OCI-LY7 (cell line): ENCODE data around the gene HAND1. TPM values are rescaled to one million over a fixed set of nuclear protein-coding genes. Genes with fewer than 3 reads are reported as not detected.

Experiments used
- BruUV-seq: library from RNA; stranded (reverse); fragments of 400-500 nt; replicated peaks from 2 replicates; lab custom pipeline; 2021; lab: Mats Ljungman, UMichigan
- CTCF ChIA-PET: fragments of 300-600 bp; sonication (Branson Sonifier 250); formaldehyde crosslinking; loops from one replicate; lab custom pipeline; 2022; ENCODE audit warnings: antibody characterized with exemption; ENCODE audit not compliant: unreplicated experiment; lab: Charles Lee
- POLR2A ChIA-PET: fragments of 300-600 bp; sonication (Branson Sonifier 250); formaldehyde crosslinking; loops from one replicate; lab custom pipeline; 2022; ENCODE audit warnings: antibody characterized with exemption; lab: Charles Lee
- DNase-seq: peaks from one replicate; pipeline ENCODE4 v3.0.0-alpha.2; 2015; ENCODE audit warnings: low spot score
- H2AFZ ChIP-seq: fragments of 200-600 bp; sonication (generic), shearing (Covaris generic); 2 replicates; pipeline ENCODE4 v1.6.1; 2014; ENCODE audit warnings: mild to moderate bottlenecking, antibody characterized with exemption, low read length, moderate library complexity
- H3K27ac ChIP-seq: fragments of 200-600 bp; sonication (generic); 2 replicates; pipeline ENCODE4 v1.5.1; 2014; ENCODE audit warnings: mixed run types, low read depth, mild to moderate bottlenecking, moderate library complexity, low read length, inconsistent platforms; ENCODE audit not compliant: poor library complexity, severe bottlenecking
- H3K36me3 ChIP-seq: fragments of 200-600 bp; sonication (generic); 2 replicates; pipeline ENCODE4 v1.6.1; 2014; ENCODE audit warnings: mild to moderate bottlenecking, antibody characterized with exemption, low read length, moderate library complexity, mixed read lengths; ENCODE audit not compliant: insufficient read depth
- H3K4me1 ChIP-seq: fragments of 200-600 bp; sonication (generic); 2 replicates; pipeline ENCODE4 v1.5.1; 2014; ENCODE audit warnings: mild to moderate bottlenecking, low read length; ENCODE audit not compliant: insufficient read depth, poor library complexity, severe bottlenecking
- H3K4me2 ChIP-seq: fragments of 200-600 bp; sonication (generic); 2 replicates; pipeline ENCODE4 v1.6.1; 2014; ENCODE audit warnings: mild to moderate bottlenecking, low read length
- H3K4me3 ChIP-seq: fragments of 200-600 bp; sonication (generic); 2 replicates; pipeline ENCODE4 v1.5.1; 2014; ENCODE audit warnings: mild to moderate bottlenecking, low read depth, low read length; ENCODE audit not compliant: poor library complexity, severe bottlenecking
- H3K79me2 ChIP-seq: fragments of 200-600 bp; sonication (generic); 2 replicates; pipeline ENCODE4 v1.6.1; 2016; ENCODE audit warnings: low read depth, mild to moderate bottlenecking, low read length, moderate library complexity, mixed read lengths; ENCODE audit not compliant: insufficient read depth
- H3K9me2 ChIP-seq: fragments of 200-600 bp; sonication (generic); 2 replicates; pipeline ENCODE4 v1.6.1; 2016; ENCODE audit warnings: mild to moderate bottlenecking, low read length, mixed read lengths; ENCODE audit not compliant: insufficient read depth
- H3K9me3 ChIP-seq: fragments of 200-600 bp; sonication (generic); 2 replicates; pipeline ENCODE4 v1.6.1; 2014; ENCODE audit warnings: mild to moderate bottlenecking, mixed run types, low read length, mixed read lengths
- H4K20me1 ChIP-seq: fragments of 200-600 bp; sonication (generic); 2 replicates; pipeline ENCODE4 v1.6.1; 2014; ENCODE audit warnings: mild to moderate bottlenecking, antibody characterized with exemption, low read length, moderate library complexity, mixed read lengths; ENCODE audit not compliant: insufficient read depth
- EZH2phosphoT487 ChIP-seq: fragments of 200-600 bp; sonication (generic); IDR thresholded peaks from 2 replicates; pipeline ENCODE4 v1.6.1; 2018; ENCODE audit warnings: low read depth, borderline replicate concordance, mild to moderate bottlenecking, mixed run types, antibody characterized with exemption, low read length, moderate library complexity, mixed read lengths
- intact Hi-C: fragments of 100-400 bp; cut with micrococcal nuclease; formaldehyde crosslinking; loops from one replicate; pipeline ENCODE4 v1.10.0; 2022; ENCODE audit not compliant: unreplicated experiment
- total RNA-seq, 2 experiments: library from RNA; depleted of rRNA in 1 of 2; stranded (reverse); fragments of >200 nt in 1 of 2; shearing (Covaris generic) in 1 of 2; gene quantifications; 2 replicates each; pipeline ENCODE4 v1.2.3, GENCODE V29; 2014 to 2022
- TF ChIP-seq, protein P1 (sequence below): fragments of 200-600 bp; sonication (generic); conservative IDR thresholded peaks from 2 replicates; pipeline ENCODE4 v1.5.1; 2014; ENCODE audit warnings: mild to moderate bottlenecking, antibody characterized with exemption, low read length, moderate library complexity, mixed read lengths

HAND1 gene
- total RNA-seq, 2 experiments from 2014 or later = not detected

DNA sequence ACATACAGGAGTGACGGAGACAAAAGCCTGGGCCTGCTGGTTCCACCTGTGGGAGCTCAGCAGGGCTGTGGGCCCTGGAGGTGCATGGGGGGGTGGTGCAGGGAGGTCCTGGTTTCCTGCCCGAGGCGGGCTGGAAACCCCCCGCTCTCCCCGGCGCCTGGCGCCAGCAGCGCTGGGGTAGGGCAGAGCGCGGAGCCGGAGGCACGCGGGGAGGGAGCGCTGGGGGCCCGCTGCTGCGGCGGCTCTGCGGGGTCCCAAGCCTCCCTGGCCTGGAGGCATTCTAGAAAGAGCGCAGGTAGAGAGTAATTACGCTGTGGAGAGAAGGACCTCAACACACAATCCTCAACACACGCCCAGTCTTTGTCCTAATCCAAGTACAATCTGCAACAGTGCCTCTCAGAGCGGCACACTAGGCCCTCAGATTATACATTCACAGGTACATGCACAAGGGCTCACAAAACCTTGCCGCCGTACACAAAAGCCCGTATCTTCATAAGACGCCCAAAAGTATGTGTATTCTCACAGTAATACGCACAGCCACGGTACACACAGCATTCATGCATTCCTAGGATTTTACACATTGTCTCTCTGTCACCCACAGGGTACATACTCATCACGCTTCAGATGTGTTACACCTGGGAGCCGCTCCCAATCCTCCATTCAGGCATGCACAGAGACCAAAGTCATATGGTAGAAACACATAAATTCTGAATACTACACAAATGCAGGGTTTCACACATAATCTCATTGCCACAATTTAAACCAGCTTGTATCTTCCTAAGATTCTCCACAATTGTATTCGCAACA lies 2.1 kb upstream of the HAND1 start:
- no peaks in the 10 kb centered on the region for H3K4me1 ChIP-seq
- POLR2A ChIA-PET = interaction anchor here (0.6 kb wide), 1 partner anchor 410 kb away, joined by 3 read pairs; no protein-coding TSS in a partner anchor

DNA sequence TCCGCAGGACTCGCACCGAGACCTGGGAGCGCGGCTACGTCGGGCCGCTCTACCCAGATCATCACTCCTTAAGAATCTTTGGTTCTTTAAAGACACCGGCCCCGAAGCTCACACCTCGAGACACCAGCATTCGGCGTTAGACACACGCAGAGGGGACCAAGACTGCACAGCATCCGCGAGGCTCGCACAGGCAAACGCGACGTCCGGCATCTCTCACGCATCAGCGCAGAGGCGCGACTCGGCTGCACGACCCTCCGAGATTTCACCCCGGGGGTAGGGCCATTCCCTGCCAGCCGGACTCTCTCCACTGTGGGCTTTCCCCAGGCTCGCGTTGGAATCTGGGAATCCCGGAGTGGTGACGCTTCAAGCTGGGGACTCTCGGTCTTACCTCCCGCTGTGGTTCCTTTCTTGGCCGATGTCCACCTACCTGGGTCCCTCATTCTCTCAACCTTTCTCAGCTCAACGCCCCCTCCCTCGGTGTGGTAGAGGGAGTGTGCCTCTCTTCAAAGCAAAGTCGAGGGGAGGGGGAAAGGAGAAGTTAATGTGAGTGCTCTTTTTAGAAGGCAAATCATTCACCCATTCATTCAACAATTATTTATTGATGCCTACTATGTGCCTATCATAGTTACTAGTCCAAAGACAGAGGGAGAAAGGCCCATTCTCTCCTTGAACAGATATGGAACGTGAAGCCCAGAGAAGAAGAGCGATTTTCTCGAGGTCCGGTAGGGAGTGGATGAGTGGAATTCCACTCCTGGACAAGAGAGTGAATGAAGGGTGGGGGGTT lies 1.3 kb upstream of the HAND1 start:
- H3K79me2 ChIP-seq = no peaks in the 10 kb centered on the region
- ChIA-PET CTCF (no interaction called here), POLR2A (interaction anchor here (0.6 kb wide), 1 partner anchor 9 kb away, joined by 3 read pairs; no protein-coding TSS in a partner anchor)
- intact Hi-C loops = no loop called here
- H3K27ac ChIP-seq = no peak overlapping the region
- H3K4me2 ChIP-seq = no peak overlapping the region
- DNase-seq = no peak
- H3K9me2 ChIP-seq = no peaks in the 10 kb centered on the region
- H2AFZ ChIP-seq = no peak overlapping the region
- no peaks in the 10 kb centered on the region for H3K4me1 ChIP-seq
- no peak for TF ChIP-seq EZH2phosphoT487
- TF ChIP-seq, protein P1, sequence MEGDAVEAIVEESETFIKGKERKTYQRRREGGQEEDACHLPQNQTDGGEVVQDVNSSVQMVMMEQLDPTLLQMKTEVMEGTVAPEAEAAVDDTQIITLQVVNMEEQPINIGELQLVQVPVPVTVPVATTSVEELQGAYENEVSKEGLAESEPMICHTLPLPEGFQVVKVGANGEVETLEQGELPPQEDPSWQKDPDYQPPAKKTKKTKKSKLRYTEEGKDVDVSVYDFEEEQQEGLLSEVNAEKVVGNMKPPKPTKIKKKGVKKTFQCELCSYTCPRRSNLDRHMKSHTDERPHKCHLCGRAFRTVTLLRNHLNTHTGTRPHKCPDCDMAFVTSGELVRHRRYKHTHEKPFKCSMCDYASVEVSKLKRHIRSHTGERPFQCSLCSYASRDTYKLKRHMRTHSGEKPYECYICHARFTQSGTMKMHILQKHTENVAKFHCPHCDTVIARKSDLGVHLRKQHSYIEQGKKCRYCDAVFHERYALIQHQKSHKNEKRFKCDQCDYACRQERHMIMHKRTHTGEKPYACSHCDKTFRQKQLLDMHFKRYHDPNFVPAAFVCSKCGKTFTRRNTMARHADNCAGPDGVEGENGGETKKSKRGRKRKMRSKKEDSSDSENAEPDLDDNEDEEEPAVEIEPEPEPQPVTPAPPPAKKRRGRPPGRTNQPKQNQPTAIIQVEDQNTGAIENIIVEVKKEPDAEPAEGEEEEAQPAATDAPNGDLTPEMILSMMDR = no peak
- no peaks in the 10 kb centered on the region for H4K20me1 ChIP-seq
- no TSS peak for BruUV-seq
- no peaks in the 10 kb centered on the region for H3K36me3 ChIP-seq
- no peak overlapping the region for H3K4me3 ChIP-seq
- H3K9me3 ChIP-seq = no peaks in the 10 kb centered on the region

More for the DNA sequence above, 2.1 kb upstream of the HAND1 start:
- CTCF ChIA-PET = no interaction called here
- Histone ChIP-seq H2AFZ (no peak overlapping the region), H3K9me3 (no peaks in the 10 kb centered on the region), H3K4me2 (no peak overlapping the region), H3K36me3 (no peaks in the 10 kb centered on the region), H3K9me2 (no peaks in the 10 kb centered on the region), H3K4me3 (no peak overlapping the region), H4K20me1 (no peaks in the 10 kb centered on the region), H3K79me2 (no peaks in the 10 kb centered on the region), H3K27ac (no peak overlapping the region)
- no TSS peak for BruUV-seq
- no peak for DNase-seq
- intact Hi-C loops = no loop called here
- TF ChIP-seq EZH2phosphoT487 = no peak
- TF ChIP-seq, protein P1 = no peak
